HepG2 (cell line): ENCODE measurements around the gene USP30. TPM values are rescaled to one million over a fixed set of nuclear protein-coding genes. Genes with fewer than 3 reads are reported as not detected.

ENCODE experiments used
- ARNTL ChIP-seq: sonication (generic); formaldehyde crosslinking; IDR thresholded peaks from 2 replicates; pipeline ENCODE4 v1.4.0; 2020; ENCODE audit warnings: mild to moderate bottlenecking, missing genetic modification reagents
- CBX5 ChIP-seq: sonication (generic); formaldehyde crosslinking; IDR thresholded peaks from 2 replicates; pipeline ENCODE4 v1.4.0; 2020; ENCODE audit warnings: missing genetic modification reagents, borderline replicate concordance
- HNRNPL ChIP-seq: fragments of 200-400 bp; formaldehyde crosslinking; IDR thresholded peaks from 2 replicates; pipeline ENCODE4 v1.6.1; 2017; ENCODE audit warnings: mild to moderate bottlenecking, low read depth, low read length
- KLF11 ChIP-seq: IDR thresholded peaks from 2 replicates; pipeline ENCODE4 v1.6.1; 2016; ENCODE audit warnings: missing compliant biosample characterization
- NFE2 ChIP-seq: sonication (generic); formaldehyde crosslinking; IDR thresholded peaks from 2 replicates; pipeline ENCODE4 v1.4.0; 2020; ENCODE audit warnings: missing genetic modification reagents
- SALL2 ChIP-seq: sonication (generic); formaldehyde crosslinking; IDR thresholded peaks from 2 replicates; pipeline ENCODE4 v1.8.1; 2023; ENCODE audit warnings: mild to moderate bottlenecking, missing genetic modification reagents, inconsistent platforms
- SAP130 ChIP-seq: IDR thresholded peaks from 2 replicates; pipeline ENCODE4 v1.6.1; 2016; ENCODE audit warnings: low read depth
- TAF1 ChIP-seq: sonication (generic); formaldehyde crosslinking; IDR thresholded peaks from 2 replicates; pipeline ENCODE4 v1.4.0; 2020; ENCODE audit warnings: missing genetic modification reagents
- ZFP41 ChIP-seq: sonication (generic); formaldehyde crosslinking; IDR thresholded peaks from 2 replicates; pipeline ENCODE4 v1.4.0; 2020; ENCODE audit warnings: mild to moderate bottlenecking, missing genetic modification reagents, borderline replicate concordance
- ZNF143 ChIP-seq: sonication (generic); formaldehyde crosslinking; IDR thresholded peaks from 2 replicates; pipeline ENCODE4 v1.4.0; 2020; ENCODE audit warnings: missing genetic modification reagents
- ZNF724P ChIP-seq: sonication (generic); formaldehyde crosslinking; IDR thresholded peaks from 2 replicates; pipeline ENCODE4 v1.8.0; 2022; ENCODE audit warnings: missing genetic modification reagents, borderline replicate concordance
- ZNF775 ChIP-seq: sonication (generic); formaldehyde crosslinking; IDR thresholded peaks from 2 replicates; pipeline ENCODE4 v1.4.0; 2020; ENCODE audit warnings: missing genetic modification reagents, mild to moderate bottlenecking, moderate library complexity, borderline replicate concordance
- ZNF891 ChIP-seq: sonication (generic); formaldehyde crosslinking; IDR thresholded peaks from 2 replicates; pipeline ENCODE4 v1.5.0; 2020; ENCODE audit warnings: mild to moderate bottlenecking, missing genetic modification reagents
- polyA plus RNA-seq, 8 experiments: library from polyadenylated mRNA; depleted of rRNA in 3 of 8; stranded (reverse) in 7 of 8; unstranded in 1 of 8; fragments of >200 nt; fragmentation: Illumina TruSeq in 4 of 8; extraction: Trizol in 4 of 8; gene quantifications; 2 replicates each; pipeline versions ENCODE4 v1.2.1 to v1.2.3, GENCODE V29; 2011 to 2016; ENCODE audit warnings: low read depth in 4 of 8, missing spikeins in 1 of 8, mixed read lengths in 1 of 8; ENCODE audit not compliant: insufficient read depth in 1 of 8
- total RNA-seq, 5 experiments: library from RNA; depleted of rRNA; stranded (reverse); fragments of >200 nt; fragmentation: Illumina TruSeq; extraction: Trizol; gene quantifications; 2 replicates each; pipeline ENCODE4 v1.2.3, GENCODE V29; 2016; ENCODE audit warnings: low read depth in 1 of 5
- TF ChIP-seq, protein P1 (sequence below): sonication (generic); formaldehyde crosslinking; IDR thresholded peaks from 2 replicates; pipeline ENCODE4 v1.5.0; 2020; ENCODE audit warnings: missing genetic modification reagents, mild to moderate bottlenecking, borderline replicate concordance
- TF ChIP-seq, protein P2 (sequence below): sonication (generic); formaldehyde crosslinking; IDR thresholded peaks from 2 replicates; pipeline ENCODE4 v1.4.0; 2020; ENCODE audit warnings: missing genetic modification reagents
- TF ChIP-seq, protein P3 (sequence below): sonication (generic); formaldehyde crosslinking; IDR thresholded peaks from 2 replicates; pipeline ENCODE4 v1.9.0; 2021; ENCODE audit warnings: mild to moderate bottlenecking, missing genetic modification reagents

Gene USP30
- total and polyA plus RNA-seq, 2 of the 13 experiments (the other 11 are each of a cell fraction or from before 2014, with no cell fraction given) = 11.2 to 20.8 TPM

DNA sequence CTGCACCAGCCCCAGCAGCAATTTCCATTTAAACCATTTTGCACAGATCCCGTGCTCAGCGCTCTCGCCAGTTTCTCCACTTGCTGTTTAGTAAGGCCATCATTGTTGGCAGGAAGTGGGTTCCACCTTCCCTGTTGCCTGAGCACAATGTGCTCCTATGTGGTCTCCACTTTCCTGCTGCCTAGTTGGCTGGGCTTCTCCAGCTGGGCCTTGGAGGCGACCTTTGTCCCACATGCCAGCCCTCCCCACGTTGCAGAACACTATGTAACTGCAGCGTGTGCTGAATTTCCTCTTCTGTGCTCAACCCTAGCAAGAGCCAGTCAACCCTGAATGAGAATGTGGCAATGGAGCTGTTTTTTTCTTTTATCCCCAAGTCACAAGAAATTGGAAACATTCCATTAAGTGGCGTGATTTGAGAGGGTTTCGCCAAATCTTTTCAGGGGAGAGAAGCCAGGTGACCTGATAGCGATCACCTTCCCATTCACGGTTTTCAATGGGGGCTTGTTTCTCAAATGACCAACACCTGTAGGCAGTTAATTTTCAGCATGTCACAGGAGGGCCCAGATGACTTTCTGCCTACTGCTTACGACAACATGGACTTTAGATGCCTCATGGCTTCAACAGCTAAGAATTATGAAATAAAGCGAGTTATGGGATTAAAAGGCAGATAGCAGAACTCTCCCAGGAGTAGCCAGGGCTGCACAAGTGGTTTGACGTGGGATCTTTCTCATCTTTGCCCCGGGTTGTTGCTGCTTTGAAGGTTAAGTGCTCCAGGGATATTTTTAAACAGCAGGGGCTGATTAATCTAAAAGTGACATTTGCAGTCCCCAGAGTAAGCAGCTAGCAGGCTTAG lies 63.6 kb downstream of the USP30 start, which contains the start of gene ACACB (continued):
- TF ChIP-seq, protein P1, sequence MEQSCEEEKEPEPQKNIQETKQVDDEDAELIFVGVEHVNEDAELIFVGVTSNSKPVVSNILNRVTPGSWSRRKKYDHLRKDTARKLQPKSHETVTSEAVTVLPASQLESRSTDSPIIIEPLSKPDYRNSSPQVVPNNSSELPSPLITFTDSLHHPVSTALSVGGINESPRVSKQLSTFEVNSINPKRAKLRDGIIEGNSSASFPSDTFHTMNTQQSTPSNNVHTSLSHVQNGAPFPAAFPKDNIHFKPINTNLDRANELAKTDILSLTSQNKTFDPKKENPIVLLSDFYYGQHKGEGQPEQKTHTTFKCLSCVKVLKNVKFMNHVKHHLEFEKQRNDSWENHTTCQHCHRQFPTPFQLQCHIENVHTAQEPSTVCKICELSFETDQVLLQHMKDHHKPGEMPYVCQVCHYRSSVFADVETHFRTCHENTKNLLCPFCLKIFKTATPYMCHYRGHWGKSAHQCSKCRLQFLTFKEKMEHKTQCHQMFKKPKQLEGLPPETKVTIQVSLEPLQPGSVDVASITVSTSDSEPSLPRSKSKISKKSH = peak; percentile 59; the same call in 1 of the 2 replicates
- TF ChIP-seq KLF11 (CRISPR knock-in tag) (no peak), TAF1 (CRISPR knock-in tag) (peak; percentile 72), ZNF775 (CRISPR knock-in tag) (0 out of 2 replicates have a peak, but pooled peaks have one; percentile 24), SAP130 (CRISPR knock-in tag) (peak; percentile 90), ZNF724P (CRISPR knock-in tag) (no peak), ZNF891 (CRISPR knock-in tag) (0 out of 2 replicates have a peak, but pooled peaks have one; percentile 68), ZFP41 (no peak), ARNTL (CRISPR knock-in tag) (peak; percentile 84), NFE2 (CRISPR knock-in tag) (no peak), HNRNPL (no peak), ZNF143 (no peak), CBX5 (CRISPR knock-in tag) (peak; percentile 50; the same call in 1 of the 2 replicates), SALL2 (CRISPR knock-in tag) (no peak)
- TF ChIP-seq, protein P2, sequence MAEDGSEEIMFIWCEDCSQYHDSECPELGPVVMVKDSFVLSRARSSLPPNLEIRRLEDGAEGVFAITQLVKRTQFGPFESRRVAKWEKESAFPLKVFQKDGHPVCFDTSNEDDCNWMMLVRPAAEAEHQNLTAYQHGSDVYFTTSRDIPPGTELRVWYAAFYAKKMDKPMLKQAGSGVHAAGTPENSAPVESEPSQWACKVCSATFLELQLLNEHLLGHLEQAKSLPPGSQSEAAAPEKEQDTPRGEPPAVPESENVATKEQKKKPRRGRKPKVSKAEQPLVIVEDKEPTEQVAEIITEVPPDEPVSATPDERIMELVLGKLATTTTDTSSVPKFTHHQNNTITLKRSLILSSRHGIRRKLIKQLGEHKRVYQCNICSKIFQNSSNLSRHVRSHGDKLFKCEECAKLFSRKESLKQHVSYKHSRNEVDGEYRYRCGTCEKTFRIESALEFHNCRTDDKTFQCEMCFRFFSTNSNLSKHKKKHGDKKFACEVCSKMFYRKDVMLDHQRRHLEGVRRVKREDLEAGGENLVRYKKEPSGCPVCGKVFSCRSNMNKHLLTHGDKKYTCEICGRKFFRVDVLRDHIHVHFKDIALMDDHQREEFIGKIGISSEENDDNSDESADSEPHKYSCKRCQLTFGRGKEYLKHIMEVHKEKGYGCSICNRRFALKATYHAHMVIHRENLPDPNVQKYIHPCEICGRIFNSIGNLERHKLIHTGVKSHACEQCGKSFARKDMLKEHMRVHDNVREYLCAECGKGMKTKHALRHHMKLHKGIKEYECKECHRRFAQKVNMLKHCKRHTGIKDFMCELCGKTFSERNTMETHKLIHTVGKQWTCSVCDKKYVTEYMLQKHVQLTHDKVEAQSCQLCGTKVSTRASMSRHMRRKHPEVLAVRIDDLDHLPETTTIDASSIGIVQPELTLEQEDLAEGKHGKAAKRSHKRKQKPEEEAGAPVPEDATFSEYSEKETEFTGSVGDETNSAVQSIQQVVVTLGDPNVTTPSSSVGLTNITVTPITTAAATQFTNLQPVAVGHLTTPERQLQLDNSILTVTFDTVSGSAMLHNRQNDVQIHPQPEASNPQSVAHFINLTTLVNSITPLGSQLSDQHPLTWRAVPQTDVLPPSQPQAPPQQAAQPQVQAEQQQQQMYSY (CRISPR knock-in tag) = no peak
- TF ChIP-seq, protein P3, sequence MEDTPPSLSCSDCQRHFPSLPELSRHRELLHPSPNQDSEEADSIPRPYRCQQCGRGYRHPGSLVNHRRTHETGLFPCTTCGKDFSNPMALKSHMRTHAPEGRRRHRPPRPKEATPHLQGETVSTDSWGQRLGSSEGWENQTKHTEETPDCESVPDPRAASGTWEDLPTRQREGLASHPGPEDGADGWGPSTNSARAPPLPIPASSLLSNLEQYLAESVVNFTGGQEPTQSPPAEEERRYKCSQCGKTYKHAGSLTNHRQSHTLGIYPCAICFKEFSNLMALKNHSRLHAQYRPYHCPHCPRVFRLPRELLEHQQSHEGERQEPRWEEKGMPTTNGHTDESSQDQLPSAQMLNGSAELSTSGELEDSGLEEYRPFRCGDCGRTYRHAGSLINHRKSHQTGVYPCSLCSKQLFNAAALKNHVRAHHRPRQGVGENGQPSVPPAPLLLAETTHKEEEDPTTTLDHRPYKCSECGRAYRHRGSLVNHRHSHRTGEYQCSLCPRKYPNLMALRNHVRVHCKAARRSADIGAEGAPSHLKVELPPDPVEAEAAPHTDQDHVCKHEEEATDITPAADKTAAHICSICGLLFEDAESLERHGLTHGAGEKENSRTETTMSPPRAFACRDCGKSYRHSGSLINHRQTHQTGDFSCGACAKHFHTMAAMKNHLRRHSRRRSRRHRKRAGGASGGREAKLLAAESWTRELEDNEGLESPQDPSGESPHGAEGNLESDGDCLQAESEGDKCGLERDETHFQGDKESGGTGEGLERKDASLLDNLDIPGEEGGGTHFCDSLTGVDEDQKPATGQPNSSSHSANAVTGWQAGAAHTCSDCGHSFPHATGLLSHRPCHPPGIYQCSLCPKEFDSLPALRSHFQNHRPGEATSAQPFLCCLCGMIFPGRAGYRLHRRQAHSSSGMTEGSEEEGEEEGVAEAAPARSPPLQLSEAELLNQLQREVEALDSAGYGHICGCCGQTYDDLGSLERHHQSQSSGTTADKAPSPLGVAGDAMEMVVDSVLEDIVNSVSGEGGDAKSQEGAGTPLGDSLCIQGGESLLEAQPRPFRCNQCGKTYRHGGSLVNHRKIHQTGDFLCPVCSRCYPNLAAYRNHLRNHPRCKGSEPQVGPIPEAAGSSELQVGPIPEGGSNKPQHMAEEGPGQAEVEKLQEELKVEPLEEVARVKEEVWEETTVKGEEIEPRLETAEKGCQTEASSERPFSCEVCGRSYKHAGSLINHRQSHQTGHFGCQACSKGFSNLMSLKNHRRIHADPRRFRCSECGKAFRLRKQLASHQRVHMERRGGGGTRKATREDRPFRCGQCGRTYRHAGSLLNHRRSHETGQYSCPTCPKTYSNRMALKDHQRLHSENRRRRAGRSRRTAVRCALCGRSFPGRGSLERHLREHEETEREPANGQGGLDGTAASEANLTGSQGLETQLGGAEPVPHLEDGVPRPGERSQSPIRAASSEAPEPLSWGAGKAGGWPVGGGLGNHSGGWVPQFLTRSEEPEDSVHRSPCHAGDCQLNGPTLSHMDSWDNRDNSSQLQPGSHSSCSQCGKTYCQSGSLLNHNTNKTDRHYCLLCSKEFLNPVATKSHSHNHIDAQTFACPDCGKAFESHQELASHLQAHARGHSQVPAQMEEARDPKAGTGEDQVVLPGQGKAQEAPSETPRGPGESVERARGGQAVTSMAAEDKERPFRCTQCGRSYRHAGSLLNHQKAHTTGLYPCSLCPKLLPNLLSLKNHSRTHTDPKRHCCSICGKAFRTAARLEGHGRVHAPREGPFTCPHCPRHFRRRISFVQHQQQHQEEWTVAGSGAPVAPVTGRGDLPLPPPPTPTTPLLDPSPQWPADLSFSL (CRISPR knock-in tag) = no peak
